Sigmoid colon (tissue), 7 donors: ENCODE results near the gene PRPF40B. TPM values are rescaled to one million over a fixed set of nuclear protein-coding genes. Genes with fewer than 3 reads are reported as not detected.

Experiments
- DNase-seq: peaks from one replicate; pipeline ENCODE4 v3.0.0-alpha.2; 2019
- H3K27ac ChIP-seq, 4 donors: fragments of 200-600 bp; sonication (generic); one replicate each; pipeline ENCODE4 v1.5.1; 2016 to 2019; ENCODE audit warnings: mild to moderate bottlenecking in 1 of 4
- H3K27me3 ChIP-seq, 3 donors: fragments of 200-600 bp; sonication (generic); one replicate each; pipeline ENCODE4 v1.5.1; 2019; ENCODE audit warnings: mild to moderate bottlenecking in 1 of 3
- H3K36me3 ChIP-seq, 4 donors: fragments of 200-600 bp; sonication (generic); one replicate each; pipeline ENCODE4 v1.5.1; 2016 to 2019
- H3K4me1 ChIP-seq, 4 donors: fragments of 200-600 bp; sonication (generic); one replicate each; pipeline ENCODE4 v1.5.1; 2017 to 2019
- H3K4me3 ChIP-seq, 4 donors: fragments of 200-600 bp; sonication (generic); one replicate each; pipeline ENCODE4 v1.5.1; 2017 to 2019; ENCODE audit warnings: mild to moderate bottlenecking in 2 of 4, moderate library complexity in 1 of 4
- H3K9me3 ChIP-seq, 4 donors: fragments of 200-600 bp in 3 of 4; sonication (generic) in 3 of 4; one replicate each; pipeline versions ENCODE4 v1.5.1 to v1.6.1; 2013 to 2019
- EP300 ChIP-seq, 4 donors: sonication (generic); formaldehyde crosslinking; IDR thresholded peaks; one replicate each; pipeline ENCODE4 v1.6.1; 2017; ENCODE audit warnings: antibody characterized with exemption in 4 of 4
- POLR2A ChIP-seq, 2 donors: fragments of 450-650 bp; IDR thresholded peaks; one replicate each; pipeline ENCODE4 v1.6.1; 2016; ENCODE audit warnings: antibody characterized with exemption in 2 of 2, mild to moderate bottlenecking in 2 of 2, moderate library complexity in 2 of 2
- POLR2AphosphoS5 ChIP-seq, 4 donors: sonication (generic); formaldehyde crosslinking; IDR thresholded peaks; one replicate each; pipeline ENCODE4 v1.6.1; 2017; ENCODE audit warnings: antibody characterized with exemption in 4 of 4
- WGBS, 2 donors: extraction: QIAGEN DNeasy Blood & Tissue Kit; methylation state at CpG; one replicate each; pipeline ENCODE4 v1.1.7; 2013; 5-methylcytosine and 5-hydroxymethylcytosine counted together
- intact Hi-C: fragments of 100-400 bp; cut with DNase I; formaldehyde crosslinking; loops from one replicate; pipeline ENCODE4 v1.15.1; 2023
- polyA plus RNA-seq, 3 donors: library from polyadenylated mRNA; stranded (reverse); fragments of 200-250 nt; gene quantifications; one replicate each; pipeline ENCODE4 v1.2.3, GENCODE V29; 2013
- total RNA-seq, 4 donors: library from RNA; depleted of rRNA; stranded (reverse); fragments of >200 nt; gene quantifications; one replicate each; pipeline ENCODE4 v1.1.0, GENCODE V29; 2016
- TF ChIP-seq, protein P1 (sequence below), 4 experiments: fragments of 450-650 bp in 3 of 4; fragments of 200-600 bp in 1 of 4; IDR thresholded peaks; one replicate each; pipeline ENCODE4 v1.5.1; 2016 to 2019; ENCODE audit warnings: antibody characterized with exemption in 4 of 4, mild to moderate bottlenecking in 3 of 4, moderate library complexity in 2 of 4
- donor health status: healthy with polysubstance abuse.
- donor health status: Bipolar disorder and iron deficiency.
- donor health status: healthy.

Gene PRPF40B
- total and polyA plus RNA-seq, 7 donors = 1.4 to 27.5 (median 13.3) TPM

GRCh38 chr12:49646331-49646830 lies 23.0 kb downstream of the PRPF40B start:
- intact Hi-C loops = no loop called here
- Histone ChIP-seq H3K36me3 (peaks cover 12 to 80% (median 23%) of the 10 kb centered on the region in 4 donors), H3K4me1 (peaks cover 0 to 22% (median 10%) of the 10 kb centered on the region in 4 donors), H3K4me3 (no peak overlapping the region), H3K27ac (no peak overlapping the region), H3K9me3 (no peaks in the 10 kb centered on the region), H3K27me3 (no peaks in the 10 kb centered on the region)
- no peak for DNase-seq
- 96% methylated on average over 7 of the region's 7 CpGs for WGBS, 2 donors
- no peak for TF ChIP-seq POLR2AphosphoS5 (IDR thresholded peaks at IDR 0.05)
- no peak for TF ChIP-seq POLR2A (IDR thresholded peaks at IDR 0.05)
- no peak for TF ChIP-seq EP300 (IDR thresholded peaks at IDR 0.05)
- TF ChIP-seq, protein P1, sequence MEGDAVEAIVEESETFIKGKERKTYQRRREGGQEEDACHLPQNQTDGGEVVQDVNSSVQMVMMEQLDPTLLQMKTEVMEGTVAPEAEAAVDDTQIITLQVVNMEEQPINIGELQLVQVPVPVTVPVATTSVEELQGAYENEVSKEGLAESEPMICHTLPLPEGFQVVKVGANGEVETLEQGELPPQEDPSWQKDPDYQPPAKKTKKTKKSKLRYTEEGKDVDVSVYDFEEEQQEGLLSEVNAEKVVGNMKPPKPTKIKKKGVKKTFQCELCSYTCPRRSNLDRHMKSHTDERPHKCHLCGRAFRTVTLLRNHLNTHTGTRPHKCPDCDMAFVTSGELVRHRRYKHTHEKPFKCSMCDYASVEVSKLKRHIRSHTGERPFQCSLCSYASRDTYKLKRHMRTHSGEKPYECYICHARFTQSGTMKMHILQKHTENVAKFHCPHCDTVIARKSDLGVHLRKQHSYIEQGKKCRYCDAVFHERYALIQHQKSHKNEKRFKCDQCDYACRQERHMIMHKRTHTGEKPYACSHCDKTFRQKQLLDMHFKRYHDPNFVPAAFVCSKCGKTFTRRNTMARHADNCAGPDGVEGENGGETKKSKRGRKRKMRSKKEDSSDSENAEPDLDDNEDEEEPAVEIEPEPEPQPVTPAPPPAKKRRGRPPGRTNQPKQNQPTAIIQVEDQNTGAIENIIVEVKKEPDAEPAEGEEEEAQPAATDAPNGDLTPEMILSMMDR (IDR thresholded peaks at IDR 0.05) = no peak

- 87 to 88% methylated on average over 12 of the region's 12 CpGs for WGBS, 2 donors
- Histone ChIP-seq H3K9me3 (no peaks in the 10 kb centered on the region), H3K4me1 (peaks cover 0 to 22% (median 10%) of the 10 kb centered on the region in 4 donors), H3K27ac (peak overlapping the region in 3 of 4 donors; percentile 4 to 40 (median 19)), H3K36me3 (peaks cover 12 to 80% (median 23%) of the 10 kb centered on the region in 4 donors), H3K27me3 (no peaks in the 10 kb centered on the region), H3K4me3 (no peak overlapping the region)
- no peak for DNase-seq
- intact Hi-C loops = no loop called here
- no peak for TF ChIP-seq EP300 (IDR thresholded peaks at IDR 0.05)
- TF ChIP-seq, protein P1 (IDR thresholded peaks at IDR 0.05) = no peak
- no peak for TF ChIP-seq POLR2AphosphoS5 (IDR thresholded peaks at IDR 0.05)
- no peak for TF ChIP-seq POLR2A (IDR thresholded peaks at IDR 0.05)
Observed at GRCh38 chr12:49646871-49647654, 23.7 kb downstream of the PRPF40B start.

- Histone ChIP-seq H3K9me3 (no peaks in the 10 kb centered on the region), H3K36me3 (peaks cover 12 to 77% (median 20%) of the 10 kb centered on the region in 4 donors), H3K27ac (peak overlapping the region in 3 of 4 donors; percentile 4 to 40 (median 19)), H3K27me3 (no peaks in the 10 kb centered on the region), H3K4me1 (peaks cover 0 to 22% (median 10%) of the 10 kb centered on the region in 4 donors), H3K4me3 (no peak overlapping the region)
- TF ChIP-seq POLR2AphosphoS5 (IDR thresholded peaks at IDR 0.05) (no peak), EP300 (IDR thresholded peaks at IDR 0.05) (no peak), POLR2A (IDR thresholded peaks at IDR 0.05) (no peak)
- TF ChIP-seq, protein P1 (IDR thresholded peaks at IDR 0.05) = no peak
- DNase-seq = no peak
- 84 to 88% methylated on average over 15 of the region's 15 CpGs for WGBS, 2 donors
- intact Hi-C loops = no loop called here
Observed at GRCh38 chr12:49647827-49648711, 24.7 kb downstream of the PRPF40B start.

GRCh38 chr12:49648712-49649003 lies 25.3 kb downstream of the PRPF40B start:
- peaks cover 0 to 22% (median 10%) of the 10 kb centered on the region in 4 donors for H3K4me1 ChIP-seq
- DNase-seq = no peak
- H3K27ac ChIP-seq = no peak overlapping the region
- 55 to 76% methylated on average over 3 of the region's 3 CpGs for WGBS, 2 donors
- H3K9me3 ChIP-seq = no peaks in the 10 kb centered on the region
- H3K27me3 ChIP-seq = no peaks in the 10 kb centered on the region
- no peak overlapping the region for H3K4me3 ChIP-seq
- H3K36me3 ChIP-seq = peaks cover 16 to 77% (median 21%) of the 10 kb centered on the region in 4 donors
- TF ChIP-seq, protein P1 (IDR thresholded peaks at IDR 0.05) = no peak
- TF ChIP-seq EP300 (IDR thresholded peaks at IDR 0.05) (no peak), POLR2AphosphoS5 (IDR thresholded peaks at IDR 0.05) (no peak), POLR2A (IDR thresholded peaks at IDR 0.05) (no peak)
- intact Hi-C loops = no loop called here
